Keratinocyte (primary cell): ENCODE data around the gene CTXN1.

ENCODE experiments used
- EZH2 ChIP-seq: IDR thresholded peaks from one replicate; pipeline ENCODE4 v1.6.1; 2012; ENCODE audit warnings: inconsistent platforms, mild to moderate bottlenecking, low read length, moderate library complexity
- TF ChIP-seq, protein P1 (sequence below), 3 experiments: IDR thresholded peaks in 1 of 3; conservative IDR thresholded peaks in 1 of 3; optimal IDR thresholded peaks in 1 of 3; 2 replicates in 2 of 3; 3 replicates in 1 of 3; pipeline versions ENCODE3 to v1.5.1; 2011; ENCODE audit warnings: low read length in 3 of 3, mild to moderate bottlenecking in 3 of 3, moderate library complexity in 2 of 3, control low read depth in 1 of 3, inconsistent platforms in 1 of 3; ENCODE audit not compliant: insufficient read depth in 2 of 3; ENCODE audit errors: extremely low read depth in 1 of 3

DNA sequence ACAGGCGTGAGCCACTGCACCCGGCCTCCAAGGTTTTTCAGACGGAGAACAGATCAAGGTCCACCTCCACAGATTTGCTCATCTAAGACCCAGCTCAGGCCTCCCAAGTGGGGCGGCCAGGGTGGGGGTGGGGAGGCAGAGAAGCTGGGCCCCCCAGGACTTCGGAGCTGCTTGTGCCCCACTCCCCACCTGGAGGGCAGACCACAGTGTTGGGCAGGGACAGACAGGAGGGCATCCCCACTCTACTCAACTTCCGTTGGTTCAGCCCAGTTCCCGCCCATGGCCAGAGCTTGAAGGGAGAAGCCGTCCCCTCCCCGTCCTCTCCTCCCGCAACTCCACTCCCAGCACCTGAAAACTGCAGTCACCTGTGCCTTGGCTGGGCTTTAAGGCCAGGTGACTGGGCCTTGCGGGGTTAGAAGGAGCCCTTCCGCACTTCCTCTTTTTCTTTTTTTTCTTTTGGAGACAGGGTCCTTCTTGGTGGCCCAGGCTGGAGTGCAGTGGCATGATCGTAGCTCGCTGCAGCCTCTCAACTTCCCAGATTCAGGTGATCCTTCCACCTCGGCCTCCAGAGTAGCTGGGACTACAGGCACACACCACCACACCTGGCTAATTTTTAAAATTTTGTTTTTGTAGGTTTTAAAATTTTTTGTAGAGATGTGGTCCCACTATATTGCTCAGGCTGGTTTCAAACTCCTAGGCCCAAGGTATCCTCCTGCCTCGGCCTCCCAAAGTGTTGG is 38.4 kb downstream of the CTXN1 start:
- TF ChIP-seq, protein P1, sequence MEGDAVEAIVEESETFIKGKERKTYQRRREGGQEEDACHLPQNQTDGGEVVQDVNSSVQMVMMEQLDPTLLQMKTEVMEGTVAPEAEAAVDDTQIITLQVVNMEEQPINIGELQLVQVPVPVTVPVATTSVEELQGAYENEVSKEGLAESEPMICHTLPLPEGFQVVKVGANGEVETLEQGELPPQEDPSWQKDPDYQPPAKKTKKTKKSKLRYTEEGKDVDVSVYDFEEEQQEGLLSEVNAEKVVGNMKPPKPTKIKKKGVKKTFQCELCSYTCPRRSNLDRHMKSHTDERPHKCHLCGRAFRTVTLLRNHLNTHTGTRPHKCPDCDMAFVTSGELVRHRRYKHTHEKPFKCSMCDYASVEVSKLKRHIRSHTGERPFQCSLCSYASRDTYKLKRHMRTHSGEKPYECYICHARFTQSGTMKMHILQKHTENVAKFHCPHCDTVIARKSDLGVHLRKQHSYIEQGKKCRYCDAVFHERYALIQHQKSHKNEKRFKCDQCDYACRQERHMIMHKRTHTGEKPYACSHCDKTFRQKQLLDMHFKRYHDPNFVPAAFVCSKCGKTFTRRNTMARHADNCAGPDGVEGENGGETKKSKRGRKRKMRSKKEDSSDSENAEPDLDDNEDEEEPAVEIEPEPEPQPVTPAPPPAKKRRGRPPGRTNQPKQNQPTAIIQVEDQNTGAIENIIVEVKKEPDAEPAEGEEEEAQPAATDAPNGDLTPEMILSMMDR (optimal IDR thresholded peaks at IDR 0.05 in 1 of 3, IDR thresholded peaks at IDR 0.05 in 1 of 3, conservative IDR thresholded peaks at IDR 0.05 in 1 of 3; ENCODE audit: extremely low read depth in 1 of 3, insufficient read depth in 2 of 3, low read length in 3 of 3) = no peak
- TF ChIP-seq EZH2 = no peak
